ENCODE results near the gene ZG16.

DNA sequence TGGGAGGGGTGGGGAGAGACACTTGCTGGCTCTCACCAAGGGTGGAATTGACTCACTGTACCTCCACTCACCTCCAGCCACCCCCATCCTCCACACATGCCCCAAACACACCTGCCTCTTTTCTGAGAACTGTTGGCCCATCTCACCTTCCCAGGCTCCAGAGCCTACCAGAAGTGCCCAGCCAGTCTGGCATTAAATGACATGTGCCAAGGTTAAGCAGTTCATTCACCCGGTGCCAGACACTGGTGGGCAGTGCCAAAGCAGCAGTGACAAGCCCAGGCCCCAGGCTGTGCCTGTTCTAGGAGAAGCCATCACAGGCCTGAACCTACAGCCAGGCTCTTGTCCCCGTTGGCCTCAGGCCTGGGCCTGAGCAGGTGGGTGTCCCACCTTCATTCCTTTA is 53.4 kb downstream of the ZG16 start:
- TF ChIP-seq, protein P1, sequence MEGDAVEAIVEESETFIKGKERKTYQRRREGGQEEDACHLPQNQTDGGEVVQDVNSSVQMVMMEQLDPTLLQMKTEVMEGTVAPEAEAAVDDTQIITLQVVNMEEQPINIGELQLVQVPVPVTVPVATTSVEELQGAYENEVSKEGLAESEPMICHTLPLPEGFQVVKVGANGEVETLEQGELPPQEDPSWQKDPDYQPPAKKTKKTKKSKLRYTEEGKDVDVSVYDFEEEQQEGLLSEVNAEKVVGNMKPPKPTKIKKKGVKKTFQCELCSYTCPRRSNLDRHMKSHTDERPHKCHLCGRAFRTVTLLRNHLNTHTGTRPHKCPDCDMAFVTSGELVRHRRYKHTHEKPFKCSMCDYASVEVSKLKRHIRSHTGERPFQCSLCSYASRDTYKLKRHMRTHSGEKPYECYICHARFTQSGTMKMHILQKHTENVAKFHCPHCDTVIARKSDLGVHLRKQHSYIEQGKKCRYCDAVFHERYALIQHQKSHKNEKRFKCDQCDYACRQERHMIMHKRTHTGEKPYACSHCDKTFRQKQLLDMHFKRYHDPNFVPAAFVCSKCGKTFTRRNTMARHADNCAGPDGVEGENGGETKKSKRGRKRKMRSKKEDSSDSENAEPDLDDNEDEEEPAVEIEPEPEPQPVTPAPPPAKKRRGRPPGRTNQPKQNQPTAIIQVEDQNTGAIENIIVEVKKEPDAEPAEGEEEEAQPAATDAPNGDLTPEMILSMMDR (conservative IDR thresholded peaks at IDR 0.05), result no peak
- no peak for TF ChIP-seq EZH2 (IDR thresholded peaks at IDR 0.05; ENCODE audit: low read depth)
